ENCODE results near the gene OTUD5.

The OTUD5 gene

DNA sequence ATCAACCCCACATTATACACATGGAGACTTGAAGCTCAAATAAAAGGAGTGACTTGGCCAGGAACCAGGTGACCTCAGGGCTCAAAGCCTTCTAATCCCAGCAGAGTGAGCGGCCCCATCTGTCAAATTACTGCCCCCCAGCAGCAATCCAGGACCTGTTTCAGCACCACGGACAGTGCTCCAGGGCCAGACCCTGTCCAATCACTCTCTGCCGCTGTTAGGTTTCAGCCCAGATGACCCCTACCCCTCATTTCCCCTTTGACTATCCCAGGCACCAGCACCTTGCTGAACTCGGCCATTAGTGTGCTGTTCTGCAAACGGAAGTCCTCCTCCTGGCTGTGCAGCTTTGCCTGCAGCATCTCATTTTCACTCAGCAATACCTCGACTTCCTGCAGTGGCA is 39.6 kb upstream of the OTUD5 start:
- no peak overlapping the region for H3K27ac ChIP-seq (ENCODE audit: extremely low read depth, low read depth, low read length)
- no peak overlapping the region for H3K4me3 ChIP-seq (ENCODE audit: low read depth, low read length)
- ChIA-PET POLR2A (no interaction called here), CTCF (interaction anchor here (1.2 kb wide), 1 partner anchor 25 kb away, joined by 4 read pairs; the partner anchor contains the start of gene KCND1)
- TF ChIP-seq ZNF670 (tag by site-specific recombination; IDR thresholded peaks at IDR 0.05; ENCODE audit: low read depth): no peak
- TF ChIP-seq, protein P1, sequence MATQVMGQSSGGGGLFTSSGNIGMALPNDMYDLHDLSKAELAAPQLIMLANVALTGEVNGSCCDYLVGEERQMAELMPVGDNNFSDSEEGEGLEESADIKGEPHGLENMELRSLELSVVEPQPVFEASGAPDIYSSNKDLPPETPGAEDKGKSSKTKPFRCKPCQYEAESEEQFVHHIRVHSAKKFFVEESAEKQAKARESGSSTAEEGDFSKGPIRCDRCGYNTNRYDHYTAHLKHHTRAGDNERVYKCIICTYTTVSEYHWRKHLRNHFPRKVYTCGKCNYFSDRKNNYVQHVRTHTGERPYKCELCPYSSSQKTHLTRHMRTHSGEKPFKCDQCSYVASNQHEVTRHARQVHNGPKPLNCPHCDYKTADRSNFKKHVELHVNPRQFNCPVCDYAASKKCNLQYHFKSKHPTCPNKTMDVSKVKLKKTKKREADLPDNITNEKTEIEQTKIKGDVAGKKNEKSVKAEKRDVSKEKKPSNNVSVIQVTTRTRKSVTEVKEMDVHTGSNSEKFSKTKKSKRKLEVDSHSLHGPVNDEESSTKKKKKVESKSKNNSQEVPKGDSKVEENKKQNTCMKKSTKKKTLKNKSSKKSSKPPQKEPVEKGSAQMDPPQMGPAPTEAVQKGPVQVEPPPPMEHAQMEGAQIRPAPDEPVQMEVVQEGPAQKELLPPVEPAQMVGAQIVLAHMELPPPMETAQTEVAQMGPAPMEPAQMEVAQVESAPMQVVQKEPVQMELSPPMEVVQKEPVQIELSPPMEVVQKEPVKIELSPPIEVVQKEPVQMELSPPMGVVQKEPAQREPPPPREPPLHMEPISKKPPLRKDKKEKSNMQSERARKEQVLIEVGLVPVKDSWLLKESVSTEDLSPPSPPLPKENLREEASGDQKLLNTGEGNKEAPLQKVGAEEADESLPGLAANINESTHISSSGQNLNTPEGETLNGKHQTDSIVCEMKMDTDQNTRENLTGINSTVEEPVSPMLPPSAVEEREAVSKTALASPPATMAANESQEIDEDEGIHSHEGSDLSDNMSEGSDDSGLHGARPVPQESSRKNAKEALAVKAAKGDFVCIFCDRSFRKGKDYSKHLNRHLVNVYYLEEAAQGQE (tag by site-specific recombination; IDR thresholded peaks at IDR 0.05): peak; percentile 97
- H3K9me3 ChIP-seq (ENCODE audit: control insufficient read depth, insufficient read depth, low read depth, low read length): no peaks in the 10 kb centered on the region
- H3K36me3 ChIP-seq (ENCODE audit: control insufficient read depth in 2 of 2, insufficient read depth in 1 of 2, low read length in 2 of 2): peaks cover 11 to 68% of the 10 kb centered on the region in 2 experiments
- no peaks in the 10 kb centered on the region for H3K4me1 ChIP-seq (ENCODE audit: control insufficient read depth, insufficient read depth, low read length)

DNA sequence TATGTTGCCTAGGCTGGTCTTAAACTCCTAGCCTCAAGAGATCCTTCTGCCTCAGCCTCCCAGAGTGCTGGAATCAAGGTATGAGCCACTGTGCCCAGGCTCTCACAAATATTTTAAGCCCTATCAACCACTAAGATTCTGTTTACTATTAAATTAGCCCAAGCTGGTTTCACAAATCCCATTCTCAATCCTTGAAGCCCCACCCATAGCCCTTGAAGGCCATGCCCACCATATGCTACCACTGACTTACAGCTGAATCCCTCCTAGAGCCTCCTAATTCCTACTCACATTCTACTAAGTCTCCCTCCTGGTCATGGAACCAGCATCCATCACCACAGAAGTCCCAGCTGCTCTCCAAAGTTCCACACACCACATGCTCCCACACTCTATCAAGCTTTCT is 34.9 kb upstream of the OTUD5 start:
- no peaks in the 10 kb centered on the region for H3K9me3 ChIP-seq (ENCODE audit: control insufficient read depth, insufficient read depth, low read depth, low read length)
- H3K36me3 ChIP-seq (ENCODE audit: control insufficient read depth in 2 of 2, insufficient read depth in 1 of 2, low read length in 2 of 2): peaks cover 4 to 84% of the 10 kb centered on the region in 2 experiments
- CTCF ChIA-PET: interaction anchor here (0.7 to 1.0 kb wide), 2 partner anchors 20 to 46 kb away, joined by 3 read pairs; no protein-coding TSS in a partner anchor
- POLR2A ChIA-PET: interaction anchor here (0.5 kb wide), 1 partner anchor 19 kb away, joined by 3 read pairs; no protein-coding TSS in a partner anchor
- H3K27ac ChIP-seq (ENCODE audit: extremely low read depth, low read depth, low read length): no peak overlapping the region
- H3K4me1 ChIP-seq (ENCODE audit: control insufficient read depth, insufficient read depth, low read length): no peaks in the 10 kb centered on the region
- TF ChIP-seq, protein P2, sequence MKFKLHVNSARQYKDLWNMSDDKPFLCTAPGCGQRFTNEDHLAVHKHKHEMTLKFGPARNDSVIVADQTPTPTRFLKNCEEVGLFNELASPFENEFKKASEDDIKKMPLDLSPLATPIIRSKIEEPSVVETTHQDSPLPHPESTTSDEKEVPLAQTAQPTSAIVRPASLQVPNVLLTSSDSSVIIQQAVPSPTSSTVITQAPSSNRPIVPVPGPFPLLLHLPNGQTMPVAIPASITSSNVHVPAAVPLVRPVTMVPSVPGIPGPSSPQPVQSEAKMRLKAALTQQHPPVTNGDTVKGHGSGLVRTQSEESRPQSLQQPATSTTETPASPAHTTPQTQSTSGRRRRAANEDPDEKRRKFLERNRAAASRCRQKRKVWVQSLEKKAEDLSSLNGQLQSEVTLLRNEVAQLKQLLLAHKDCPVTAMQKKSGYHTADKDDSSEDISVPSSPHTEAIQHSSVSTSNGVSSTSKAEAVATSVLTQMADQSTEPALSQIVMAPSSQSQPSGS (tag by site-specific recombination; IDR thresholded peaks at IDR 0.05; ENCODE audit: low read depth): no peak
- TF ChIP-seq, protein P3, sequence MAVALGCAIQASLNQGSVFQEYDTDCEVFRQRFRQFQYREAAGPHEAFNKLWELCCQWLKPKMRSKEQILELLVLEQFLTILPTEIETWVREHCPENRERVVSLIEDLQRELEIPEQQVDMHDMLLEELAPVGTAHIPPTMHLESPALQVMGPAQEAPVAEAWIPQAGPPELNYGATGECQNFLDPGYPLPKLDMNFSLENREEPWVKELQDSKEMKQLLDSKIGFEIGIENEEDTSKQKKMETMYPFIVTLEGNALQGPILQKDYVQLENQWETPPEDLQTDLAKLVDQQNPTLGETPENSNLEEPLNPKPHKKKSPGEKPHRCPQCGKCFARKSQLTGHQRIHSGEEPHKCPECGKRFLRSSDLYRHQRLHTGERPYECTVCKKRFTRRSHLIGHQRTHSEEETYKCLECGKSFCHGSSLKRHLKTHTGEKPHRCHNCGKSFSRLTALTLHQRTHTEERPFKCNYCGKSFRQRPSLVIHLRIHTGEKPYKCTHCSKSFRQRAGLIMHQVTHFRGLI (tag by site-specific recombination; IDR thresholded peaks at IDR 0.05): no peak
- H3K4me3 ChIP-seq (ENCODE audit: low read depth, low read length): no peak overlapping the region

DNA sequence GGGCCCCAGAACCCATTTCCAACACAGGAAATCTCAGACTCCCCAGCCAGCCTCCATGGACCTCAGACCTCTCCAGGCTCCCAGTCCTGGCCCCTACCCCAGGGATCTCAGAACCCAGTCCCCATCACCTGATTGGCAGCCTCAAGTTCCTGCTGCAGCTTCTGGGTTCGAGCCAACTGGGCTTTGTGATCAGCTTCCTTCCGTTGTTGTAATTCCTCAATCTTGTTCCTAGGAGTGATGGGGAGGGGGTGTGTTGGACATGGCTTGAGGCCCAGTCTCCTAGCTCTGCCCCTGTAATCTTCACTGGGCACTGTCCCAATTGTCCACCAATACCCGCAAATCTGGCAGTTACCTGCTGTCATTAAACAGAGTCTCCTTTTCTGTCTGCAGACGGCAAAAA is 32.1 kb upstream of the OTUD5 start:
- Histone ChIP-seq H3K9me3 (ENCODE audit: control insufficient read depth, insufficient read depth, low read depth, low read length) (no peaks in the 10 kb centered on the region), H3K27ac (ENCODE audit: extremely low read depth, low read depth, low read length) (no peak overlapping the region), H3K4me3 (ENCODE audit: low read depth, low read length) (no peak overlapping the region), H3K36me3 (ENCODE audit: control insufficient read depth in 2 of 2, insufficient read depth in 1 of 2, low read length in 2 of 2) (peaks cover 0 to 66% of the 10 kb centered on the region in 2 experiments; a peak in 2 of 3 replicates), H3K4me1 (ENCODE audit: control insufficient read depth, insufficient read depth, low read length) (no peaks in the 10 kb centered on the region)
- ChIA-PET CTCF (no interaction called here), POLR2A (no interaction called here)
- TF ChIP-seq, protein P4, sequence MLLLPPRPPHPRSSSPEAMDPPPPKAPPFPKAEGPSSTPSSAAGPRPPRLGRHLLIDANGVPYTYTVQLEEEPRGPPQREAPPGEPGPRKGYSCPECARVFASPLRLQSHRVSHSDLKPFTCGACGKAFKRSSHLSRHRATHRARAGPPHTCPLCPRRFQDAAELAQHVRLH (tag by site-specific recombination; IDR thresholded peaks at IDR 0.05): no peak
- no peak for TF ChIP-seq ZNF585B (tag by site-specific recombination; IDR thresholded peaks at IDR 0.05)
- TF ChIP-seq RBAK (tag by site-specific recombination; IDR thresholded peaks at IDR 0.05): no peak
- TF ChIP-seq KLF16 (tag by site-specific recombination; IDR thresholded peaks at IDR 0.05): no peak
- TF ChIP-seq KLF8 (tag by site-specific recombination; IDR thresholded peaks at IDR 0.05): no peak
- TF ChIP-seq, protein P5, sequence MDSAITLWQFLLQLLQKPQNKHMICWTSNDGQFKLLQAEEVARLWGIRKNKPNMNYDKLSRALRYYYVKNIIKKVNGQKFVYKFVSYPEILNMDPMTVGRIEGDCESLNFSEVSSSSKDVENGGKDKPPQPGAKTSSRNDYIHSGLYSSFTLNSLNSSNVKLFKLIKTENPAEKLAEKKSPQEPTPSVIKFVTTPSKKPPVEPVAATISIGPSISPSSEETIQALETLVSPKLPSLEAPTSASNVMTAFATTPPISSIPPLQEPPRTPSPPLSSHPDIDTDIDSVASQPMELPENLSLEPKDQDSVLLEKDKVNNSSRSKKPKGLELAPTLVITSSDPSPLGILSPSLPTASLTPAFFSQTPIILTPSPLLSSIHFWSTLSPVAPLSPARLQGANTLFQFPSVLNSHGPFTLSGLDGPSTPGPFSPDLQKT (IDR thresholded peaks at IDR 0.05; ENCODE audit: borderline replicate concordance, low read depth, low read length): no peak
- TF ChIP-seq ZFP37 (tag by site-specific recombination; IDR thresholded peaks at IDR 0.05): no peak
- no peak for TF ChIP-seq ZNF843 (tag by site-specific recombination; IDR thresholded peaks at IDR 0.05)
- TF ChIP-seq ZFP69B (tag by site-specific recombination; IDR thresholded peaks at IDR 0.05): no peak
- TF ChIP-seq, protein P6, sequence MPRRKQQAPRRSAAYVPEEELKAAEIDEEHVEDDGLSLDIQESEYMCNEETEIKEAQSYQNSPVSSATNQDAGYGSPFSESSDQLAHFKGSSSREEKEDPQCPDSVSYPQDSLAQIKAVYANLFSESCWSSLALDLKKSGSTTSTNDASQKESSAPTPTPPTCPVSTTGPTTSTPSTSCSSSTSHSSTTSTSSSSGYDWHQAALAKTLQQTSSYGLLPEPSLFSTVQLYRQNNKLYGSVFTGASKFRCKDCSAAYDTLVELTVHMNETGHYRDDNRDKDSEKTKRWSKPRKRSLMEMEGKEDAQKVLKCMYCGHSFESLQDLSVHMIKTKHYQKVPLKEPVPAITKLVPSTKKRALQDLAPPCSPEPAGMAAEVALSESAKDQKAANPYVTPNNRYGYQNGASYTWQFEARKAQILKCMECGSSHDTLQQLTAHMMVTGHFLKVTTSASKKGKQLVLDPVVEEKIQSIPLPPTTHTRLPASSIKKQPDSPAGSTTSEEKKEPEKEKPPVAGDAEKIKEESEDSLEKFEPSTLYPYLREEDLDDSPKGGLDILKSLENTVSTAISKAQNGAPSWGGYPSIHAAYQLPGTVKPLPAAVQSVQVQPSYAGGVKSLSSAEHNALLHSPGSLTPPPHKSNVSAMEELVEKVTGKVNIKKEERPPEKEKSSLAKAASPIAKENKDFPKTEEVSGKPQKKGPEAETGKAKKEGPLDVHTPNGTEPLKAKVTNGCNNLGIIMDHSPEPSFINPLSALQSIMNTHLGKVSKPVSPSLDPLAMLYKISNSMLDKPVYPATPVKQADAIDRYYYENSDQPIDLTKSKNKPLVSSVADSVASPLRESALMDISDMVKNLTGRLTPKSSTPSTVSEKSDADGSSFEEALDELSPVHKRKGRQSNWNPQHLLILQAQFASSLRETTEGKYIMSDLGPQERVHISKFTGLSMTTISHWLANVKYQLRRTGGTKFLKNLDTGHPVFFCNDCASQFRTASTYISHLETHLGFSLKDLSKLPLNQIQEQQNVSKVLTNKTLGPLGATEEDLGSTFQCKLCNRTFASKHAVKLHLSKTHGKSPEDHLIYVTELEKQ (tag by site-specific recombination; IDR thresholded peaks at IDR 0.05; ENCODE audit: borderline replicate concordance): no peak
- TF ChIP-seq ZNF324 (tag by site-specific recombination; IDR thresholded peaks at IDR 0.05): no peak
